Retinal pigment epithelial cell (primary cell): Measurements from ENCODE around the gene USP47.

ENCODE experiments used
- DNase-seq: peaks from one replicate; pipeline ENCODE4 v3.0.0-alpha.2; 2010; ENCODE audit warnings: low read depth
- H3K4me3 ChIP-seq: 2 replicates; pipeline ENCODE4 v1.5.1; 2011; ENCODE audit warnings: mild to moderate bottlenecking, low read length, control low read depth, moderate library complexity
- TF ChIP-seq, protein P1 (sequence below): conservative IDR thresholded peaks from 2 replicates; pipeline ENCODE4 v1.5.1; 2011; ENCODE audit warnings: low read depth, low read length, control low read depth, inconsistent platforms

USP47 gene

DNA sequence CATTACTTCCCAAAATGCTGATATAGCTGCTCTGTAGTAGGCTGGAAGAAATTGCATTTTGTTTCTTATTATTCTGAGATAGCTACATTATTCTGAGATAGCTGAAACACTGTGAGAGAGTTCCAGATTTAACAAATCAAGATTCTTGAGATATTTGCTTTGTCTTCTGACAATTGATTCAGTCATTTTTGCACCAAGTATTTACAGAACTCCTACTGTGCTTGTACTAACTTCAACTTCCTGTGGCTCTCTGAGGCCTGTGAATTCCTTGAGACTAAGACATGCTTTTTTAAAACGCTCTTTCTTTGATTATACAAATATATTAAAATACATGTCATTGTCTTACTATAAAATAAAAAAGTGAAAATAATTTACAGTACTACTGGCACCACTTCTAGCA, 52.7 kb downstream of the USP47 start:
- no peak overlapping the region for H3K4me3 ChIP-seq
- TF ChIP-seq, protein P1, sequence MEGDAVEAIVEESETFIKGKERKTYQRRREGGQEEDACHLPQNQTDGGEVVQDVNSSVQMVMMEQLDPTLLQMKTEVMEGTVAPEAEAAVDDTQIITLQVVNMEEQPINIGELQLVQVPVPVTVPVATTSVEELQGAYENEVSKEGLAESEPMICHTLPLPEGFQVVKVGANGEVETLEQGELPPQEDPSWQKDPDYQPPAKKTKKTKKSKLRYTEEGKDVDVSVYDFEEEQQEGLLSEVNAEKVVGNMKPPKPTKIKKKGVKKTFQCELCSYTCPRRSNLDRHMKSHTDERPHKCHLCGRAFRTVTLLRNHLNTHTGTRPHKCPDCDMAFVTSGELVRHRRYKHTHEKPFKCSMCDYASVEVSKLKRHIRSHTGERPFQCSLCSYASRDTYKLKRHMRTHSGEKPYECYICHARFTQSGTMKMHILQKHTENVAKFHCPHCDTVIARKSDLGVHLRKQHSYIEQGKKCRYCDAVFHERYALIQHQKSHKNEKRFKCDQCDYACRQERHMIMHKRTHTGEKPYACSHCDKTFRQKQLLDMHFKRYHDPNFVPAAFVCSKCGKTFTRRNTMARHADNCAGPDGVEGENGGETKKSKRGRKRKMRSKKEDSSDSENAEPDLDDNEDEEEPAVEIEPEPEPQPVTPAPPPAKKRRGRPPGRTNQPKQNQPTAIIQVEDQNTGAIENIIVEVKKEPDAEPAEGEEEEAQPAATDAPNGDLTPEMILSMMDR: no peak
- DNase-seq: no peak

DNA sequence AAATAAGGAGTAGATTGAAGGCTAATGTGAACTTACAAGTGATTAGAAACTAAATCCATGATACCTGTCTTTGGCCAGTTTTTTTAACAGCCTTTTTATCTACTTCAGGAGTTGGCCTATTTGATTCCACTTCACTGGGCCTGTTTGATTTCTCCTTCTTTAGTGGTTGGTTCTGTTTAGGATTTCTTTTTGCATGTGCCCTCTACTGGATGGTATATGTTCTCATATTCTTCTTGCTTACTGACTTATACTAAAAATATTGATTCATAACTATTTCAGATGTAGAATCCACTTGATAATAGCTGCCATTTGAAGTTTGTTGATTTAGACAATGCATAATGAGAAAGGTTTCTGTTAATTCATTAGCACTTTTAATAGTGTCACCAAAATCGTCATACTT, 53.9 kb downstream of the USP47 start:
- TF ChIP-seq, protein P1: peak; percentile 19
- no peak overlapping the region for H3K4me3 ChIP-seq
- DNase-seq: no peak

DNA sequence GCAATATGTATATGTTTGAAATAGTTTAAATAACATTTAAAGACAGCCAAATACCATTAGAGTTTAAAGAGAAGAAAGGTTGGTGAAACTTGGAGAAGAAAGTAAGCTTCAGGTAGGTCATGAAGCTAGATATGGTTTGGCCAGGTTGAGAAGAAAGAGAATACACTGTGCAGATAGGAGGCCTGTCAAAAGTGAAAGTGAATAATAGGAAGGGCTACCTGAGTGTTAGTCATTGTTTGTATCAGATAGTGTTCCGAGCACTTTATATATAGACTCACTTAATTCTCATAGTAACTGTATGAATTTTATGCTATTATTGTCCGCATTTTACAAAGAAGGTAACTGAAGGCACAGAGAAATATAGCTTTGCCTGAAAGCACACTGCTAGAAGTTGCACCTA, 56.9 kb downstream of the USP47 start:
- H3K4me3 ChIP-seq: no peak overlapping the region
- DNase-seq: no peak
- TF ChIP-seq, protein P1: no peak

DNA sequence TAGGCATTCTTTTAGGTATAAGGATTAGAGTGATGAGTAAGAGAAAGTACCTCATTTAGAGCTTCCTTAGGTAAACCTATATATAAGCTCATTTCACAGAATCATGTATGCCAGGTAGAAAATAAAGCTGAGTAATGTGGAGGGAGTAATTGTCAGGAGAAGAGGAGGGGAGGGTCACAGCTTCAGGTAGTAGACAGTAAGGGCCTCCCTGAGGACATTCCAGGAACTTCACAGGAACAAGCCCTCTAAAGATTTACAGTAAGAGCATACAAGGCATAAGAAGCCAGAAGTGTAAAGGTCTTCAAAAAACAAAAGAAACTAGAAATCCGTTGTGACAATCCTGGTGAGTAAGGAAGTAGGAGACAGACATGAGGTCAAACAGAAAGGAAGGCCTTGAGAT, 57.6 kb downstream of the USP47 start:
- TF ChIP-seq, protein P1: no peak
- H3K4me3 ChIP-seq: no peak overlapping the region
- no peak for DNase-seq

DNA sequence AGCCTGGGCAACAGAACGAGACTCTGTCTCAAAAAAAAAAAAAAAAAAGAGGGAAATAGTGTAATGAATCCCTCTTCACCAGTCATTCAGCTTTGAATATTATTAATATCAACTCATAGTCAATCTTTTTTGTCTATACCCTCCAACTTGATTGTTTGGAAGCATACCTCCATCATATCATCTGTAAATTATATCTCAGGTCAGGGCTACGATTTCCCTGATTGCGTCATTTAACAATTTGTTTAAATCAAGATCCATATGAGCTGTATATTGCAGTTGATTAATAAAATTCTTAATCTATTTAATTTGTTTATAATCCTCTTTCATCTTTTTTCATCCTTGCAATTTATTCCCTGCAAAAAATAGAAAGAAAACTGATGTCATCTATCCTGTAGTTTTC, 60.2 kb downstream of the USP47 start:
- no peak for DNase-seq
- no peak overlapping the region for H3K4me3 ChIP-seq
- TF ChIP-seq, protein P1: no peak

DNA sequence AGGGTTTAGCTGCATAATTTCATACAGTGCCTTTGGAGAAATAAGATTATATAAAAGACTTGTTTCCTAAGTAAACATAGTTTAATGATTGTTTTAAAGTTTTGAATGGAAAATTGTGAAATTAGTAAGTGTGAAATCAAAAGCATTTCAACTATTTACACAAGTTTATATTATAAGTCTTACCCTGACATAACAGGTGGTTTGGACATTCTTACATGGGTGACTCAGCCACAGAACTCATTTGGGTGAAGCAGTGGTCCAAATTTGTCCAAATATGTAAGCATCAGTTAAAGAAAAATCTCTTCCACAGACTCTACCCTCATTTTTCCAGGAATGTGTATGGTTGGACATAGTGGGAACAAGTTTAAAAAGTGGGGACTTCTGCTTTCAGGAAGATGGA, 68.0 kb downstream of the USP47 start:
- TF ChIP-seq, protein P1: no peak
- no peak for DNase-seq
- H3K4me3 ChIP-seq: no peak overlapping the region

DNA sequence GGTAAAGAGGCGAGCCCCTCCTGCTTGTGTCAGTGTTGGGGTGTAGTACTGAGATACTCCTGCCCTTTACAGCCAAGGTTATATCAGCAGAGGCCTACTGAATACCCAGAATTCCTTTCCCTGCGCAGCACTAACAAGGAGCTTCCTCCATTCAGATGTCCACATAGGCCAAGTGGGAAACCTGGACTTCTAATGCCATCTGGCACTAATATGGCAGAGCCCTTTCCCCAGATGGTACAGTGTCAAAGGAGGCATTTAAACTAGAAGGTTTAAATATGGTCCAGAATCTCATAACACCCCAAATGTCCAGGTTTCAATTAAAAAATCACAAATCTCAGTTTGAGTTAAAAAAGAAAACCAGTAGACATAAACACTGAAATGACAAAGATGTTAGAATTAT, 68.8 kb downstream of the USP47 start:
- TF ChIP-seq, protein P1: no peak
- DNase-seq: no peak
- no peak overlapping the region for H3K4me3 ChIP-seq
